ENCODE measurements around the gene FUT1. TPM values are rescaled to one million over a fixed set of nuclear protein-coding genes. Genes with fewer than 3 reads are reported as not detected.
A peak's percentile ranks its signal among the peaks of the same experiment; 100 is the strongest.
"Not testable (repeated sequence)": the region's sequence is repeated elsewhere in the genome, so short reads cannot be mapped to it uniquely, and the experiment has no call there.

The FUT1 gene
- total RNA-seq, 1 donor from 2014 or later: 4.3 TPM

GRCh38 chr19:48795685-48796070 is 43.2 kb upstream of the FUT1 start:
- Mint-ChIP-seq H3K27ac (peak overlapping the region; percentile 94), H3K9me3 (no peaks in the 10 kb centered on the region), H3K36me3 (no peaks in the 10 kb centered on the region), H3K4me3 (peak overlapping the region; percentile 94), H3K27me3 (ENCODE audit: low read depth) (no peaks in the 10 kb centered on the region), H3K4me1 (peaks cover 7% of the 10 kb centered on the region)
- TF ChIP-seq, protein P1, sequence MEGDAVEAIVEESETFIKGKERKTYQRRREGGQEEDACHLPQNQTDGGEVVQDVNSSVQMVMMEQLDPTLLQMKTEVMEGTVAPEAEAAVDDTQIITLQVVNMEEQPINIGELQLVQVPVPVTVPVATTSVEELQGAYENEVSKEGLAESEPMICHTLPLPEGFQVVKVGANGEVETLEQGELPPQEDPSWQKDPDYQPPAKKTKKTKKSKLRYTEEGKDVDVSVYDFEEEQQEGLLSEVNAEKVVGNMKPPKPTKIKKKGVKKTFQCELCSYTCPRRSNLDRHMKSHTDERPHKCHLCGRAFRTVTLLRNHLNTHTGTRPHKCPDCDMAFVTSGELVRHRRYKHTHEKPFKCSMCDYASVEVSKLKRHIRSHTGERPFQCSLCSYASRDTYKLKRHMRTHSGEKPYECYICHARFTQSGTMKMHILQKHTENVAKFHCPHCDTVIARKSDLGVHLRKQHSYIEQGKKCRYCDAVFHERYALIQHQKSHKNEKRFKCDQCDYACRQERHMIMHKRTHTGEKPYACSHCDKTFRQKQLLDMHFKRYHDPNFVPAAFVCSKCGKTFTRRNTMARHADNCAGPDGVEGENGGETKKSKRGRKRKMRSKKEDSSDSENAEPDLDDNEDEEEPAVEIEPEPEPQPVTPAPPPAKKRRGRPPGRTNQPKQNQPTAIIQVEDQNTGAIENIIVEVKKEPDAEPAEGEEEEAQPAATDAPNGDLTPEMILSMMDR (IDR thresholded peaks at IDR 0.05; ENCODE audit: unreplicated experiment): no peak
- DNase-seq (ENCODE audit: low spot score in 2 of 2, unreplicated experiment in 2 of 2): no peak

DNA sequence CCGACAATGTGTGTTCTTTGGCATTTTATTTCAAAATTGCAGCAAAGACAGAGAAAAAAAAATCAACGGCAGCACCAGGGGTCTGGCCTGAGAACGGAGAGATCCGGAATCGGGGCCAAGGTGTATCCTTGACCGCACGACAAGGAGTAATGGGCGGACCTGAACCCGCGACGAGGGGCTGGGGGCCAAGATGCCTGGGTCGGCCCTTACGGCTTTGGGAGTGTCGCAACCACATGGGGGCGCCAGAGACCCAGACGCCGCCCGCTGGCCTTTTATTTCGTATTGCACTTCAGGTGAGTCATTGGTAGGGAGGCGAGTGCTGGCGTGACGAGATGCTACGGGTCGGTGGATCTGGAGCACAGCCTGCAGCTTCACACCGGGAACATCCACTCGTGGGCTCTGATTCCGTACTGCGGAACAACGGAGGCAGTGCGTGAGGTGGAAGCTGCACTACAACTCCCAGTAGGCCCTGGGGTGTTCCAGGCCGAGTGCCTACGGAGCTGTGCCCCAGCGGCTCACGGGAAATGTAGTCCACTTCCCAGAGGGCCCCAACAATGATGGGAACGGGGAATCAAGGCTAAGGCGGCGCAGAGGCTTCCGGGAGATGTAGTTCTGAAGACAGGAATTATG is 42.7 kb upstream of the FUT1 start:
- Mint-ChIP-seq H3K36me3 (no peaks in the 10 kb centered on the region), H3K27ac (peak overlapping the region; percentile 94), H3K9me3 (no peaks in the 10 kb centered on the region), H3K4me1 (peaks cover 7% of the 10 kb centered on the region), H3K4me3 (peak overlapping the region; percentile 94), H3K27me3 (ENCODE audit: low read depth) (no peaks in the 10 kb centered on the region)
- TF ChIP-seq, protein P1 (IDR thresholded peaks at IDR 0.05; ENCODE audit: unreplicated experiment): peak; percentile 90
- DNase-seq (ENCODE audit: low spot score in 2 of 2, unreplicated experiment in 2 of 2): peak; percentile 77 to 88

- Mint-ChIP-seq H3K4me1 (peaks cover 7% of the 10 kb centered on the region), H3K27ac (peak overlapping the region; percentile 94), H3K36me3 (no peaks in the 10 kb centered on the region), H3K27me3 (ENCODE audit: low read depth) (no peaks in the 10 kb centered on the region), H3K4me3 (peak overlapping the region; percentile 94), H3K9me3 (no peaks in the 10 kb centered on the region)
- no peak for DNase-seq (ENCODE audit: low spot score in 2 of 2, unreplicated experiment in 2 of 2)
- TF ChIP-seq, protein P1 (IDR thresholded peaks at IDR 0.05; ENCODE audit: unreplicated experiment): no peak
These were observed 41.9 kb upstream of the FUT1 start for GRCh38 chr19:48794291-48794690.

GRCh38 chr19:48793271-48793670 is 40.8 kb upstream of the FUT1 start:
- Mint-ChIP-seq H3K36me3 (no peaks in the 10 kb centered on the region), H3K4me1 (peaks cover 7% of the 10 kb centered on the region), H3K27me3 (ENCODE audit: low read depth) (no peaks in the 10 kb centered on the region), H3K4me3 (no peak overlapping the region), H3K9me3 (no peaks in the 10 kb centered on the region), H3K27ac (no peak overlapping the region)
- DNase-seq (ENCODE audit: low spot score in 2 of 2, unreplicated experiment in 2 of 2): no peak
- TF ChIP-seq, protein P1 (IDR thresholded peaks at IDR 0.05; ENCODE audit: unreplicated experiment): no peak

GRCh38 chr19:48787331-48787730 is 34.9 kb upstream of the FUT1 start:
- H3K9me3 Mint-ChIP-seq; H3K4me3 Mint-ChIP-seq; H3K27me3 Mint-ChIP-seq (ENCODE audit: low read depth); H3K27ac Mint-ChIP-seq; H3K4me1 Mint-ChIP-seq; H3K36me3 Mint-ChIP-seq; DNase-seq (ENCODE audit: low spot score in 2 of 2, unreplicated experiment in 2 of 2): not testable (repeated sequence)

GRCh38 chr19:48786422-48786821 is 34.0 kb upstream of the FUT1 start:
- not testable (repeated sequence) for H3K27ac Mint-ChIP-seq; H3K27me3 Mint-ChIP-seq (ENCODE audit: low read depth)

GRCh38 chr19:48784527-48784926 is 32.1 kb upstream of the FUT1 start:
- Mint-ChIP-seq H3K4me1 (peaks cover 17% of the 10 kb centered on the region), H3K27ac (no peak overlapping the region), H3K36me3 (no peaks in the 10 kb centered on the region), H3K4me3 (no peak overlapping the region), H3K27me3 (ENCODE audit: low read depth) (no peaks in the 10 kb centered on the region), H3K9me3 (no peaks in the 10 kb centered on the region)
- TF ChIP-seq, protein P1 (IDR thresholded peaks at IDR 0.05; ENCODE audit: unreplicated experiment): no peak
- no peak for DNase-seq (ENCODE audit: low spot score in 2 of 2, unreplicated experiment in 2 of 2)

More at GRCh38 chr19:48786422-48786821, 34.0 kb upstream of the FUT1 start:
- not testable (repeated sequence) for H3K4me3 Mint-ChIP-seq; H3K36me3 Mint-ChIP-seq; H3K4me1 Mint-ChIP-seq; DNase-seq (ENCODE audit: low spot score in 2 of 2, unreplicated experiment in 2 of 2); H3K9me3 Mint-ChIP-seq
